ENCODE results near the gene PDE8A. TPM values are rescaled to one million over a fixed set of nuclear protein-coding genes. Genes with fewer than 3 reads are reported as not detected.
"Not testable (repeated sequence)": the region's sequence is repeated elsewhere in the genome, so short reads cannot be mapped to it uniquely, and the experiment has no call there.

The PDE8A gene
- total and polyA plus RNA-seq, 7 donors: 27.8 to 45.5 (median 39.0) TPM

DNA sequence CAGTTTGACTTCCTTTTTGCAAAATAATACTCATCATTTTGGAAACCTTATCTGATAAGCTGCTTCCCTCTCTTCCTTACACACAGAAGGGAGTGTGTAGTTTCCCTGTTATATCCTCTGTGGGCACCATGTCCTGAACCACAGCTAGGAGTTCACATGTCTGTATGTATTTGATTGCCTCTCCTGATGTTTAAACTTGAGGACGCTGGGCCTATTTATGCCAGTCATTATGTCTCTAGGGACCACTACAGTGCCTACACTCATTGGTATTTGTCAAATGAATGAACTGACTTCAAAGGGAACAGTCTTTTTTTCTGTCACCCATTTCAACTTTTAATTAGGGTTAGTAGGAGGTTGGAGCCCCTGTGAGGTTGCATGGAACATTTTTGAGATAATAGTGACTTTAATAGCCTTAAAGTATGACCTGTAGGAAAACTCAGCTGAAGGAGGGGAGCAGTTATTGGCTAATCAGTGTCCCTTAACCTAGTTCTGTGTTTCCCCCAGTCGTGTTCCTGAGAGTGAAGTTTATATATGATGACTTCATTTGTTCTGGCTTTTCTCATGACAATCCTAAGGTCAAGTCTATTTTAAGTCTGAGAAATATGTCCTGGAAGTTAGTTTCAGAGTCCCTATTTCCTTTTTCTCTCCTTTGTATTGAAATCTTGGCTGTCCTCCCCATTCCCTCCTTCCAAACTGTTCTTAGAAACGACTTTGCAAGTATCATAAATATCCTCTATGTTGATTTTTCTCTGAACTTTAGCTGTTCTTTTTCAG is 28.9 kb downstream of the PDE8A start:
- 2 to 12% methylated on average over 3 of the region's 3 CpGs for WGBS, 2 donors
- no peaks in the 10 kb centered on the region for H3K27me3 ChIP-seq
- intact Hi-C loops (cut with DNase I): loop anchor here (2.0 kb wide), 1 partner anchor 30 kb away; the partner anchor contains the start of gene PDE8A
- peaks cover 0 to 57% (median 48%) of the 10 kb centered on the region in 4 donors for H3K4me1 ChIP-seq
- TF ChIP-seq POLR2AphosphoS5 (IDR thresholded peaks at IDR 0.05) (peak; percentile 46 to 68 (median 54)), EP300 (IDR thresholded peaks at IDR 0.05) (peak in 1 of 4 donors; percentile 41), POLR2A (IDR thresholded peaks at IDR 0.05) (no peak)
- TF ChIP-seq, protein P1, sequence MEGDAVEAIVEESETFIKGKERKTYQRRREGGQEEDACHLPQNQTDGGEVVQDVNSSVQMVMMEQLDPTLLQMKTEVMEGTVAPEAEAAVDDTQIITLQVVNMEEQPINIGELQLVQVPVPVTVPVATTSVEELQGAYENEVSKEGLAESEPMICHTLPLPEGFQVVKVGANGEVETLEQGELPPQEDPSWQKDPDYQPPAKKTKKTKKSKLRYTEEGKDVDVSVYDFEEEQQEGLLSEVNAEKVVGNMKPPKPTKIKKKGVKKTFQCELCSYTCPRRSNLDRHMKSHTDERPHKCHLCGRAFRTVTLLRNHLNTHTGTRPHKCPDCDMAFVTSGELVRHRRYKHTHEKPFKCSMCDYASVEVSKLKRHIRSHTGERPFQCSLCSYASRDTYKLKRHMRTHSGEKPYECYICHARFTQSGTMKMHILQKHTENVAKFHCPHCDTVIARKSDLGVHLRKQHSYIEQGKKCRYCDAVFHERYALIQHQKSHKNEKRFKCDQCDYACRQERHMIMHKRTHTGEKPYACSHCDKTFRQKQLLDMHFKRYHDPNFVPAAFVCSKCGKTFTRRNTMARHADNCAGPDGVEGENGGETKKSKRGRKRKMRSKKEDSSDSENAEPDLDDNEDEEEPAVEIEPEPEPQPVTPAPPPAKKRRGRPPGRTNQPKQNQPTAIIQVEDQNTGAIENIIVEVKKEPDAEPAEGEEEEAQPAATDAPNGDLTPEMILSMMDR (IDR thresholded peaks at IDR 0.05): peak in 2 of 4 experiments; percentile 29 to 44
- peak overlapping the region; percentile 67 to 72 (median 70) for H3K27ac ChIP-seq
- no peaks in the 10 kb centered on the region for H3K9me3 ChIP-seq
- H3K36me3 ChIP-seq: no peaks in the 10 kb centered on the region
- no peak overlapping the region for H3K4me3 ChIP-seq
- no peak for DNase-seq

DNA sequence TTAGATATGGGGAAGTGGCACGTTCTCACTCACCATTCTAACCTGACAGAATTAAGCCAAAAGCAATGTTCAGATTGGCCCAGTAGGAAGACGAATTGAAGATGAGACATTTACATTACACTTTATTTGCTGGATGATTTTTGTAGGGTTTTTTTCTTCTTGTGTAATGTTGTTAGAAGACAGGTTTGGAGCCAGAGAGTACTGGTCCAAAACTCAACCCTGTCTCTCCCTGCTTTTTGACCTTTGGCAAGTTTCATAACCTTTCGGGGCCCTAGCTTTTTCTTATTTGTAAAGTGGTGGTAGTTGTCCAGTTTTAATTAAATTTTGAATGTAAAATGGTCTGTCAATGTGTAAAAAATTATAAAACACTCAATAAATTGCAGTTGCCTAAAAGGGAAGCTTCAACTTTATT is 29.5 kb downstream of the PDE8A start:
- Histone ChIP-seq H3K4me1 (peaks cover 0 to 57% (median 47%) of the 10 kb centered on the region in 4 donors), H3K27me3 (no peaks in the 10 kb centered on the region), H3K36me3 (no peaks in the 10 kb centered on the region), H3K4me3 (no peak overlapping the region), H3K27ac (peak overlapping the region; percentile 67 to 72 (median 70)), H3K9me3 (no peaks in the 10 kb centered on the region)
- DNase-seq: no peak
- WGBS, 2 donors: 3 to 47% methylated on average over 3 of the region's 3 CpGs
- no peak for TF ChIP-seq POLR2AphosphoS5 (IDR thresholded peaks at IDR 0.05)
- no peak for TF ChIP-seq POLR2A (IDR thresholded peaks at IDR 0.05)
- TF ChIP-seq, protein P1 (IDR thresholded peaks at IDR 0.05): no peak
- TF ChIP-seq EP300 (IDR thresholded peaks at IDR 0.05): no peak
- intact Hi-C loops (cut with DNase I): loop anchor here (2.0 kb wide), 1 partner anchor 30 kb away; the partner anchor contains the start of gene PDE8A

DNA sequence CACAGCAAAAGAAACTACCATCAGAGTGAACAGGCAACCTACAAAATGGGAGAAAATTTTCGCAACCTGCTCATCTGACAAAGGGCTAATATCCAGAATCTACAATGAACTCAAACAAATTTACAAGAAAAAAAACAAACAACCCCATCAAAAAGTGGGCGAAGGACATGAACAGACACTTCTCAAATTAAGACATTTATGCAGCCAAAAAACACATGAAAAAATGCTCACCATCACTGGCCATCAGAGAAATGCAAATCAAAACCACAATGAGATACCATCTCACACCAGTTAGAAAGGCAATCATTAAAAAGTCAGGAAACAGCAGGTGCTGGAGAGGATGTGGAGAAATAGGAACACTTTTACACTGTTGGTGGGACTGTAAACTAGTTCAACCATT is 30.1 kb downstream of the PDE8A start:
- not testable (repeated sequence) for H3K4me3 ChIP-seq, DNase-seq, H3K9me3 ChIP-seq, H3K27me3 ChIP-seq, H3K36me3 ChIP-seq
- Histone ChIP-seq H3K4me1 (peaks cover 0 to 57% (median 45%) of the 10 kb centered on the region in 4 donors), H3K27ac (peak overlapping the region in 2 of 4 donors; percentile 72)
- intact Hi-C loops (cut with DNase I): loop anchor here (2.0 kb wide), 1 partner anchor 31 kb away; the partner anchor contains the start of gene PDE8A
- 95% methylated on average over 1 of the region's 2 CpGs for WGBS, 2 donors

DNA sequence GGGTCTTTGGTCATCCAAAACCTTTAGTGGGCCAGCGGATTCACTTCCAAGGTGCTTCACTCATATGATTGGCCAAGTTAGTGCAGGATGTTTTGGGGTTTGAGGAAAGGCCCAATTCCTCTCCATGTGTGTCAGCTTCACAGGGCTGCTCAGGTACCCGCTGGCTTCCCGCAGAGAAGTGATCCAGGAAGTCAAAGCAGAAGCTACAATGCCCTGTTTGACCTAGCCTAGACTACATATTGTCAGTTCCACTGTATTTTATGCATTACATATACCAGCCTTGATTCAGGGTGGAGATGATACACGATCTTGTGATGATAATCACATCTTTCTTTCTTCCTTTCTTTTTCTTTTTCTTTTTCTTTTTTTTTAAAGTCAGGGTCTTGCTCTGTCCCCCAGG is 32.1 kb downstream of the PDE8A start:
- peak overlapping the region in 1 of 4 donors; percentile 8 for H3K27ac ChIP-seq
- DNase-seq: no peak
- intact Hi-C loops (cut with DNase I): no loop called here
- TF ChIP-seq POLR2A (IDR thresholded peaks at IDR 0.05): no peak
- H3K9me3 ChIP-seq: no peaks in the 10 kb centered on the region
- H3K27me3 ChIP-seq: no peaks in the 10 kb centered on the region
- H3K4me3 ChIP-seq: no peak overlapping the region
- H3K36me3 ChIP-seq: no peaks in the 10 kb centered on the region
- WGBS, 2 donors: 89 to 90% methylated on average over 4 of the region's 4 CpGs
- H3K4me1 ChIP-seq: peaks cover 0 to 36% (median 26%) of the 10 kb centered on the region in 4 donors

DNA sequence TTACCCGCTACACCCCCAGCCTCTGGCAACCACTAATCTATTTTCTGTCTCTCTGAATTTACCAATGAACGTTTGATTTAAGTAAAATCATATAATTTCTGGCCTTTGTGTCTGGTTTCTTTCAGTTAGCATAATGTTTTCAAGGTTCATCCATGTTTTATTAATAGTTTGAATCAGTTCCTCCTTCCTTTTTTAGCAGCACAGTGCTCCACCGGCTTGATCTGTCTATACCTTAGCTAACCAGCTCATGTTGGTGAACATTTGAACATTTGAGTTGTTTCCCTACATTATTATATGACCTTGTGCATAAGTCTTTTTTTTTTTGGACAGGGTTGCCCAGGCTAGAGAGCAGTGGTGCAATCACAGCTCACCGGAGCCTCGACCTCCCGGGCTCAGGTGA is 33.3 kb downstream of the PDE8A start:
- WGBS, 2 donors: 77 to 79% methylated on average over 6 of the region's 6 CpGs

More for the DNA sequence above, 33.3 kb downstream of the PDE8A start:
- Histone ChIP-seq H3K27ac (no peak overlapping the region), H3K9me3 (no peaks in the 10 kb centered on the region), H3K4me1 (peaks cover 0 to 24% (median 16%) of the 10 kb centered on the region in 4 donors), H3K36me3 (no peaks in the 10 kb centered on the region), H3K4me3 (no peak overlapping the region), H3K27me3 (no peaks in the 10 kb centered on the region)
- intact Hi-C loops (cut with DNase I): no loop called here
- TF ChIP-seq POLR2A (IDR thresholded peaks at IDR 0.05) (no peak), EP300 (IDR thresholded peaks at IDR 0.05) (no peak), POLR2AphosphoS5 (IDR thresholded peaks at IDR 0.05) (no peak)
- TF ChIP-seq, protein P1 (IDR thresholded peaks at IDR 0.05): no peak
- DNase-seq: no peak
